Measurements from ENCODE around the gene KRT83.

KRT83 gene

GRCh38 chr12:52291267-52291935 is 29.8 kb downstream of the KRT83 start, which contains the start of gene KRT81:
Gene KRT81, minus strand, starts transcription at chr12:52291534. Its CDS starts 69 bp downstream, at chr12:52291465.
- TF ChIP-seq REST (IDR thresholded peaks at IDR 0.05; ENCODE audit: insufficient read depth in 1 of 2, low read depth in 2 of 2, low read length in 2 of 2) (no peak), TAF1 (IDR thresholded peaks at IDR 0.05; ENCODE audit: borderline replicate concordance, insufficient read depth, low read length) (no peak), FOXP2 (optimal IDR thresholded peaks at IDR 0.05; ENCODE audit: borderline replicate concordance, extremely low read depth, extremely low read length, insufficient read depth) (no peak), POLR2AphosphoS5 (IDR thresholded peaks at IDR 0.05; ENCODE audit: low read depth, low read length) (no peak), SIN3A (IDR thresholded peaks at IDR 0.05; ENCODE audit: borderline replicate concordance, insufficient read depth, low read length) (no peak)

- TF ChIP-seq FOXP2 (optimal IDR thresholded peaks at IDR 0.05; ENCODE audit: borderline replicate concordance, extremely low read depth, extremely low read length, insufficient read depth) (no peak), SIN3A (IDR thresholded peaks at IDR 0.05; ENCODE audit: borderline replicate concordance, insufficient read depth, low read length) (no peak), REST (IDR thresholded peaks at IDR 0.05; ENCODE audit: insufficient read depth in 1 of 2, low read depth in 2 of 2, low read length in 2 of 2) (no peak), POLR2AphosphoS5 (IDR thresholded peaks at IDR 0.05; ENCODE audit: low read depth, low read length) (no peak), TAF1 (IDR thresholded peaks at IDR 0.05; ENCODE audit: borderline replicate concordance, insufficient read depth, low read length) (no peak)
These were observed 35.2 kb downstream of the KRT83 start for GRCh38 chr12:52285851-52286530.

GRCh38 chr12:52285172-52285745 is 35.9 kb downstream of the KRT83 start:
- TF ChIP-seq TAF1 (IDR thresholded peaks at IDR 0.05; ENCODE audit: borderline replicate concordance, insufficient read depth, low read length) (no peak), REST (IDR thresholded peaks at IDR 0.05; ENCODE audit: insufficient read depth in 1 of 2, low read depth in 2 of 2, low read length in 2 of 2) (no peak), POLR2AphosphoS5 (IDR thresholded peaks at IDR 0.05; ENCODE audit: low read depth, low read length) (no peak), FOXP2 (optimal IDR thresholded peaks at IDR 0.05; ENCODE audit: borderline replicate concordance, extremely low read depth, extremely low read length, insufficient read depth) (no peak), SIN3A (IDR thresholded peaks at IDR 0.05; ENCODE audit: borderline replicate concordance, insufficient read depth, low read length) (no peak)

GRCh38 chr12:52284562-52285171 is 36.5 kb downstream of the KRT83 start:
- TF ChIP-seq SIN3A (IDR thresholded peaks at IDR 0.05; ENCODE audit: borderline replicate concordance, insufficient read depth, low read length) (no peak), FOXP2 (optimal IDR thresholded peaks at IDR 0.05; ENCODE audit: borderline replicate concordance, extremely low read depth, extremely low read length, insufficient read depth) (no peak), POLR2AphosphoS5 (IDR thresholded peaks at IDR 0.05; ENCODE audit: low read depth, low read length) (no peak), TAF1 (IDR thresholded peaks at IDR 0.05; ENCODE audit: borderline replicate concordance, insufficient read depth, low read length) (no peak), REST (IDR thresholded peaks at IDR 0.05; ENCODE audit: insufficient read depth in 1 of 2, low read depth in 2 of 2, low read length in 2 of 2) (no peak)

Measured in PFSK-1 (cell line).